ENCODE results near the gene CRYBB3. TPM values are rescaled to one million over a fixed set of nuclear protein-coding genes. Genes with fewer than 3 reads are reported as not detected.
A peak's percentile ranks its signal among the peaks of the same experiment; 100 is the strongest.
"Not testable (repeated sequence)": the region's sequence is repeated elsewhere in the genome, so short reads cannot be mapped to it uniquely, and the experiment has no call there.

CRYBB3 gene
- total RNA-seq, 4 donors from 2014 or later, result not detected

- Histone ChIP-seq H3K4me3 (peak overlapping the region in 1 of 4 donors; percentile 3), H3K4me1 (peaks cover 0 to 7% (median 4%) of the 10 kb centered on the region in 3 donors), H3K9me3 (no peaks in the 10 kb centered on the region), H3K27me3 (peaks cover 0 to 72% (median 1%) of the 10 kb centered on the region in 4 donors), H3K27ac (no peak overlapping the region), H3K36me3 (no peaks in the 10 kb centered on the region)
- WGBS, 2 donors, result 14 to 18% methylated on average over 14 to 17 of the region's 30 CpGs
- DNase-seq, result no peak
- intact Hi-C loops (cut with DNase I), result no loop called here
- peak in 5 of 6 experiments; percentile 47 to 80 (median 64) for TF ChIP-seq CTCF (IDR thresholded peaks at IDR 0.05)
- TF ChIP-seq POLR2A (IDR thresholded peaks at IDR 0.05), result no peak
These were observed 36.1 kb downstream of the CRYBB3 start for GRCh38 chr22:25235547-25236290.

- H3K36me3 ChIP-seq, result no peaks in the 10 kb centered on the region
- no peak for DNase-seq
- peaks cover 0 to 71% (median 1%) of the 10 kb centered on the region in 4 donors for H3K27me3 ChIP-seq
- 85 to 93% methylated on average over 4 to 6 of the region's 6 CpGs for WGBS, 2 donors
- no peak overlapping the region for H3K27ac ChIP-seq
- intact Hi-C loops (cut with DNase I), result no loop called here
- H3K4me1 ChIP-seq, result peaks cover 0 to 7% (median 4%) of the 10 kb centered on the region in 3 donors
- no peak overlapping the region for H3K4me3 ChIP-seq
- TF ChIP-seq CTCF (IDR thresholded peaks at IDR 0.05) (no peak), POLR2A (IDR thresholded peaks at IDR 0.05) (no peak)
- no peaks in the 10 kb centered on the region for H3K9me3 ChIP-seq
These were observed 36.8 kb downstream of the CRYBB3 start for GRCh38 chr22:25236417-25236816.

- WGBS, 2 donors, result 80 to 81% methylated on average over 2 to 3 of the region's 4 CpGs
- Histone ChIP-seq H3K27ac (no peak overlapping the region), H3K4me3 (no peak overlapping the region), H3K9me3 (no peaks in the 10 kb centered on the region), H3K36me3 (no peaks in the 10 kb centered on the region), H3K27me3 (peaks cover 0 to 71% (median 1%) of the 10 kb centered on the region in 4 donors), H3K4me1 (peaks cover 0 to 7% (median 4%) of the 10 kb centered on the region in 3 donors)
- no peak for DNase-seq
- intact Hi-C loops (cut with DNase I), result no loop called here
- no peak for TF ChIP-seq POLR2A (IDR thresholded peaks at IDR 0.05)
- TF ChIP-seq CTCF (IDR thresholded peaks at IDR 0.05), result no peak
These were observed 37.8 kb downstream of the CRYBB3 start for GRCh38 chr22:25237503-25237902.

GRCh38 chr22:25238058-25238457 lies 38.4 kb downstream of the CRYBB3 start:
- H3K27me3 ChIP-seq, result peaks cover 0 to 68% (median 1%) of the 10 kb centered on the region in 4 donors
- H3K36me3 ChIP-seq; H3K4me3 ChIP-seq; H3K27ac ChIP-seq; H3K4me1 ChIP-seq; DNase-seq; H3K9me3 ChIP-seq; intact Hi-C loops (cut with DNase I): not testable (repeated sequence)
- 82% methylated on average over 7 of the region's 9 CpGs; no CpG with 5 or more reads in 1 of the 2 donors for WGBS, 2 donors

- H3K9me3 ChIP-seq; H3K36me3 ChIP-seq; H3K27me3 ChIP-seq; H3K4me1 ChIP-seq; H3K27ac ChIP-seq; DNase-seq; H3K4me3 ChIP-seq; intact Hi-C loops (cut with DNase I): not testable (repeated sequence)
- 100% methylated on average over 1 of the region's 1 CpG for WGBS, 2 donors
These were observed 55.5 kb downstream of the CRYBB3 start for GRCh38 chr22:25255169-25255568.

Small RNA genes lying within 50 kb of the gene (small RNA-seq; reads per million reads assigned to genes)
- gene Z99916.2, result 0 reads per million in 4 donors

Other genes starting within 250 kb of the CRYBB3 start
- gene KIAA1671, start 247.1 kb upstream of the CRYBB3 start, total RNA-seq, result 10 to 100 TPM; 43.1 to 73.2 (median 47.5) TPM
- not detected for gene CRYBB2, start 19.8 kb downstream of the CRYBB3 start, total RNA-seq